ENCODE results near the gene LARP4.
"Not testable (repeated sequence)": the region's sequence is repeated elsewhere in the genome, so short reads cannot be mapped to it uniquely, and the experiment has no call there.

The LARP4 gene

GRCh38 chr12:50518090-50518489, 117.4 kb downstream of the LARP4 start:
- Histone ChIP-seq H3K4me3 (ENCODE audit: insufficient read depth, low read length, poor library complexity, severe bottlenecking) (no peak overlapping the region), H3K9me3 (ENCODE audit: insufficient read depth, low read length) (no peaks in the 10 kb centered on the region), H4K20me1 (ENCODE audit: low read depth, low read length) (no peaks in the 10 kb centered on the region; the same call in 1 of the 2 replicates), H3K27me3 (ENCODE audit: low read length) (no peaks in the 10 kb centered on the region), H3K27ac (ENCODE audit: low read depth, low read length) (no peak overlapping the region), H3K79me2 (ENCODE audit: insufficient read depth, low read length) (peaks cover 44% of the 10 kb centered on the region), H3K36me3 (ENCODE audit: low read length) (no peaks in the 10 kb centered on the region), H3K9ac (ENCODE audit: low read length) (no peak overlapping the region), H3K4me2 (ENCODE audit: low read depth, low read length, poor library complexity, severe bottlenecking) (no peak overlapping the region), H3K9me2 (replicated peaks; ENCODE audit: insufficient read depth, low read length) (no peaks in the 10 kb centered on the region), H2AFZ (ENCODE audit: low read depth, low read length, severe bottlenecking) (no peak overlapping the region), H3F3A (ENCODE audit: insufficient read depth) (peaks cover 12% of the 10 kb centered on the region; the same call in 1 of the 2 replicates)
- TF ChIP-seq, protein P1, sequence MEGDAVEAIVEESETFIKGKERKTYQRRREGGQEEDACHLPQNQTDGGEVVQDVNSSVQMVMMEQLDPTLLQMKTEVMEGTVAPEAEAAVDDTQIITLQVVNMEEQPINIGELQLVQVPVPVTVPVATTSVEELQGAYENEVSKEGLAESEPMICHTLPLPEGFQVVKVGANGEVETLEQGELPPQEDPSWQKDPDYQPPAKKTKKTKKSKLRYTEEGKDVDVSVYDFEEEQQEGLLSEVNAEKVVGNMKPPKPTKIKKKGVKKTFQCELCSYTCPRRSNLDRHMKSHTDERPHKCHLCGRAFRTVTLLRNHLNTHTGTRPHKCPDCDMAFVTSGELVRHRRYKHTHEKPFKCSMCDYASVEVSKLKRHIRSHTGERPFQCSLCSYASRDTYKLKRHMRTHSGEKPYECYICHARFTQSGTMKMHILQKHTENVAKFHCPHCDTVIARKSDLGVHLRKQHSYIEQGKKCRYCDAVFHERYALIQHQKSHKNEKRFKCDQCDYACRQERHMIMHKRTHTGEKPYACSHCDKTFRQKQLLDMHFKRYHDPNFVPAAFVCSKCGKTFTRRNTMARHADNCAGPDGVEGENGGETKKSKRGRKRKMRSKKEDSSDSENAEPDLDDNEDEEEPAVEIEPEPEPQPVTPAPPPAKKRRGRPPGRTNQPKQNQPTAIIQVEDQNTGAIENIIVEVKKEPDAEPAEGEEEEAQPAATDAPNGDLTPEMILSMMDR (IDR thresholded peaks at IDR 0.05; ENCODE audit: insufficient read depth, low read length, poor library complexity, severe bottlenecking) = no peak
- TF ChIP-seq EZH2phosphoT487 (conservative IDR thresholded peaks at IDR 0.05; ENCODE audit: low read length) = no peak

DNA sequence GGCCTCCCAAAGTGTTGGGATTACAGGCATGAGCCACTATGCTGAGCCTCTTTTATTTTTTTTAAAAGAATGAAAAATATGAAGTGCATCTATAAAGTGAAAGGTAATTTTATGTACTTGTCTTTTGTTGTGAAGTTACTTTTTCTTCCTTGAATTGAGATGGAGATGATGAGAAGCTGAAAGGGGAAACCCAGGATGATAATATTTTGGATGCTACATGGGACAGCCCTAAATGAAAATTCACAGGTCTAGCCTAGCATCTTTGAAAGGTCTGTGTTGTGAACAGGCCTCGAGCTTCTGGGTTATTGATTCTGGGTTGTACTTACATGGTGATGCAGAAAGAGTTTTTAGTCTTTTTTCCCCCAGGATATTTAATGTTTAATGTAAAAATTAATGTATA, 118.7 kb downstream of the LARP4 start:
- Histone ChIP-seq H3F3A (ENCODE audit: insufficient read depth) (peaks cover 12% of the 10 kb centered on the region; the same call in 1 of the 2 replicates), H3K9me3 (ENCODE audit: insufficient read depth, low read length) (no peaks in the 10 kb centered on the region), H3K9me2 (replicated peaks; ENCODE audit: insufficient read depth, low read length) (no peaks in the 10 kb centered on the region), H2AFZ (ENCODE audit: low read depth, low read length, severe bottlenecking) (no peak overlapping the region), H3K27ac (ENCODE audit: low read depth, low read length) (no peak overlapping the region), H4K20me1 (ENCODE audit: low read depth, low read length) (no peaks in the 10 kb centered on the region; the same call in 1 of the 2 replicates), H3K9ac (ENCODE audit: low read length) (no peak overlapping the region), H3K4me3 (ENCODE audit: insufficient read depth, low read length, poor library complexity, severe bottlenecking) (no peak overlapping the region), H3K79me2 (ENCODE audit: insufficient read depth, low read length) (peaks cover 49% of the 10 kb centered on the region), H3K4me2 (ENCODE audit: low read depth, low read length, poor library complexity, severe bottlenecking) (no peak overlapping the region), H3K36me3 (ENCODE audit: low read length) (no peaks in the 10 kb centered on the region), H3K27me3 (ENCODE audit: low read length) (no peaks in the 10 kb centered on the region)
- TF ChIP-seq, protein P1 (IDR thresholded peaks at IDR 0.05; ENCODE audit: insufficient read depth, low read length, poor library complexity, severe bottlenecking) = no peak
- no peak for TF ChIP-seq EZH2phosphoT487 (conservative IDR thresholded peaks at IDR 0.05; ENCODE audit: low read length)

DNA sequence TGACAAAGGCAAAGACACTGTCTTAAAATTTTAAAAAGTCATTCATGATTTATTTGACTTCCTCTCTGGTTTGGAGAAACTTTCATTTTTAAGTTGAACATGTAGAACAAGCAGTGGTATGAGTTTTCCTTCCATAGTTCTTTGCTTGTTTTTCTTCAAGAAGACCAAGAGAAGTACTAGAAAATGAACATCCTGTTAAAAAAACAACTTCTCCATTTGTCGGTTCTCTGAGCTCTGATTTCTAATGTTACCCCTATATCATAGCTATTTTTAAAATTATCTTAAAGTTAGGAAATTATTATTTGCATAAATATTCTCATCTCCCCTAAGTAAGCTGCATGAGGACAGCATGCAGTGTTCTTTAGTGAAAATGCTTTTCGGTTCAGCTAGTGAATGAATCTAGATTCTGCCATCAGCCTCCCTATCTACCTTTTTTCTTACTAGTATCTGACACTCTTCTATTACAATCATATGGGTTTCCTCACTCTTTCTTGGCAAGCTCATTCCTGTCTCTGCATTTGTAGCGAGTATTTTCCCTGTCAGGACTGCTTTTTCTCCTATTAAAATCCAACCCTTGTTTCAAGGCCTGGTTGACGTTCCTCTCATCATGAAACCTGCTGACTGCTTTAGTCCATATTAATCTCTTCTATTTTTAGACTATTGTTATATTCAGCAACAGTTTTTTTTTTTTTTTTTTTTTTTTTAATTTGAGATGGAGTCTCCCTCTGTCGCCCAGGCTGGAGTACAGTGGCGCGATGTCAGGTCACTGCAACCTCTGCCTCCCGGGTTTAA, 119.9 kb downstream of the LARP4 start:
- H3K4me3 ChIP-seq (ENCODE audit: insufficient read depth, low read length, poor library complexity, severe bottlenecking) = no peak overlapping the region
- H3K36me3 ChIP-seq (ENCODE audit: low read length) = no peaks in the 10 kb centered on the region
- H4K20me1 ChIP-seq (ENCODE audit: low read depth, low read length) = no peaks in the 10 kb centered on the region; the same call in 1 of the 2 replicates
- TF ChIP-seq EZH2phosphoT487 (conservative IDR thresholded peaks at IDR 0.05; ENCODE audit: low read length) = no peak
- TF ChIP-seq, protein P1 (IDR thresholded peaks at IDR 0.05; ENCODE audit: insufficient read depth, low read length, poor library complexity, severe bottlenecking) = no peak
- no peaks in the 10 kb centered on the region for H3K9me2 ChIP-seq (replicated peaks; ENCODE audit: insufficient read depth, low read length)
- peaks cover 12% of the 10 kb centered on the region; the same call in 1 of the 2 replicates for H3F3A ChIP-seq (ENCODE audit: insufficient read depth)
- no peak overlapping the region for H2AFZ ChIP-seq (ENCODE audit: low read depth, low read length, severe bottlenecking)
- no peaks in the 10 kb centered on the region for H3K9me3 ChIP-seq (ENCODE audit: insufficient read depth, low read length)
- no peak overlapping the region for H3K9ac ChIP-seq (ENCODE audit: low read length)
- peak overlapping the region; percentile 29 for H3K27ac ChIP-seq (ENCODE audit: low read depth, low read length)
- peak overlapping the region; percentile 28 for H3K4me2 ChIP-seq (ENCODE audit: low read depth, low read length, poor library complexity, severe bottlenecking)
- no peaks in the 10 kb centered on the region for H3K27me3 ChIP-seq (ENCODE audit: low read length)
- H3K79me2 ChIP-seq (ENCODE audit: insufficient read depth, low read length) = peaks cover 49% of the 10 kb centered on the region

GRCh38 chr12:50521781-50522180, 121.1 kb downstream of the LARP4 start:
- not testable (repeated sequence) for H3K36me3 ChIP-seq (ENCODE audit: low read length); H3K27ac ChIP-seq (ENCODE audit: low read depth, low read length); H3K4me2 ChIP-seq (ENCODE audit: low read depth, low read length, poor library complexity, severe bottlenecking); H3K9ac ChIP-seq (ENCODE audit: low read length); H3K9me3 ChIP-seq (ENCODE audit: insufficient read depth, low read length); H3K9me2 ChIP-seq (replicated peaks; ENCODE audit: insufficient read depth, low read length); H4K20me1 ChIP-seq (ENCODE audit: low read depth, low read length); H3K27me3 ChIP-seq (ENCODE audit: low read length); H2AFZ ChIP-seq (ENCODE audit: low read depth, low read length, severe bottlenecking); H3K4me3 ChIP-seq (ENCODE audit: insufficient read depth, low read length, poor library complexity, severe bottlenecking)
- peaks cover 44% of the 10 kb centered on the region for H3K79me2 ChIP-seq (ENCODE audit: insufficient read depth, low read length)
- H3F3A ChIP-seq (ENCODE audit: insufficient read depth) = peaks cover 12% of the 10 kb centered on the region; the same call in 1 of the 2 replicates

All from SU-DHL-6 (cell line).